HUES48 (cell line): ENCODE measurements around the gene PBOV1.

Source experiments
- H3K27ac ChIP-seq: one replicate; pipeline ENCODE4 v1.7.0; 2013; ENCODE audit warnings: low read depth, low read length, inconsistent platforms
- H3K27me3 ChIP-seq: 2 replicates; pipeline ENCODE4 v1.6.1; 2013; ENCODE audit warnings: mild to moderate bottlenecking, low read length; ENCODE audit not compliant: control insufficient read depth, insufficient read depth
- H3K36me3 ChIP-seq: 2 replicates; pipeline ENCODE4 v1.6.1; 2013; ENCODE audit warnings: low read length; ENCODE audit not compliant: control insufficient read depth, insufficient read depth
- H3K4me1 ChIP-seq: 2 replicates; pipeline ENCODE4 v1.6.1; 2013; ENCODE audit warnings: mild to moderate bottlenecking, low read length; ENCODE audit not compliant: control insufficient read depth, insufficient read depth
- H3K4me3 ChIP-seq: 2 replicates; pipeline ENCODE4 v1.5.1; 2013; ENCODE audit warnings: mild to moderate bottlenecking, low read depth, low read length
- H3K9ac ChIP-seq: 2 replicates; pipeline ENCODE4 v1.6.1; 2013; ENCODE audit warnings: mild to moderate bottlenecking, low read depth, low read length, moderate library complexity
- H3K9me3 ChIP-seq: 2 replicates; pipeline ENCODE4 v1.6.1; 2013; ENCODE audit warnings: low read length; ENCODE audit not compliant: control insufficient read depth, insufficient read depth

The PBOV1 gene

GRCh38 chr6:138218449-138218848, at the start of gene PBOV1:
Gene PBOV1, minus strand, starts transcription at chr6:138218491. Its CDS starts 96 bp downstream, at chr6:138218395.
- H3K4me3 ChIP-seq, result no peak within 1 kb of the TSS

GRCh38 chr6:138266095-138266494, 47.8 kb upstream of the PBOV1 start:
- Histone ChIP-seq H3K27me3 (no peaks in the 10 kb centered on the region), H3K36me3 (peaks cover 19% of the 10 kb centered on the region), H3K9me3 (no peaks in the 10 kb centered on the region), H3K4me3 (no peak overlapping the region), H3K9ac (no peak overlapping the region), H3K27ac (no peak overlapping the region), H3K4me1 (no peaks in the 10 kb centered on the region)

More at GRCh38 chr6:138218449-138218848, at the start of gene PBOV1:
- H3K27me3 ChIP-seq, result no peaks in the 10 kb centered on the region
- no peaks in the 10 kb centered on the region for H3K36me3 ChIP-seq
- no peaks in the 10 kb centered on the region for H3K4me1 ChIP-seq
- no peak within 1 kb of the TSS for H3K9ac ChIP-seq
- no peaks in the 10 kb centered on the region for H3K9me3 ChIP-seq
- H3K27ac ChIP-seq, result no peak within 1 kb of the TSS

- Histone ChIP-seq H3K4me1 (no peaks in the 10 kb centered on the region), H3K9ac (no peak overlapping the region), H3K36me3 (peaks cover 22% of the 10 kb centered on the region), H3K27me3 (no peaks in the 10 kb centered on the region), H3K27ac (no peak overlapping the region), H3K9me3 (no peaks in the 10 kb centered on the region), H3K4me3 (no peak overlapping the region)
These were observed 46.1 kb upstream of the PBOV1 start for GRCh38 chr6:138264372-138264880.

- Histone ChIP-seq H3K27ac (no peak overlapping the region), H3K4me1 (no peaks in the 10 kb centered on the region), H3K27me3 (no peaks in the 10 kb centered on the region), H3K36me3 (peaks cover 22% of the 10 kb centered on the region), H3K4me3 (no peak overlapping the region), H3K9ac (no peak overlapping the region), H3K9me3 (no peaks in the 10 kb centered on the region)
These were observed 45.7 kb upstream of the PBOV1 start for GRCh38 chr6:138263963-138264362.

GRCh38 chr6:138261116-138261780, 43.0 kb upstream of the PBOV1 start:
- Histone ChIP-seq H3K36me3 (peaks cover 35% of the 10 kb centered on the region), H3K27me3 (no peaks in the 10 kb centered on the region), H3K9ac (no peak overlapping the region), H3K4me1 (no peaks in the 10 kb centered on the region), H3K9me3 (no peaks in the 10 kb centered on the region), H3K27ac (no peak overlapping the region), H3K4me3 (no peak overlapping the region)

- Histone ChIP-seq H3K27ac (no peak overlapping the region), H3K9me3 (no peaks in the 10 kb centered on the region), H3K9ac (no peak overlapping the region), H3K4me1 (no peaks in the 10 kb centered on the region), H3K27me3 (no peaks in the 10 kb centered on the region), H3K4me3 (no peak overlapping the region), H3K36me3 (peaks cover 47% of the 10 kb centered on the region)
These were observed 40.7 kb upstream of the PBOV1 start for GRCh38 chr6:138258991-138259390.

GRCh38 chr6:138258197-138258596, 39.9 kb upstream of the PBOV1 start:
- Histone ChIP-seq H3K36me3 (peaks cover 46% of the 10 kb centered on the region), H3K4me1 (no peaks in the 10 kb centered on the region), H3K27ac (no peak overlapping the region), H3K4me3 (no peak overlapping the region), H3K9me3 (no peaks in the 10 kb centered on the region), H3K27me3 (no peaks in the 10 kb centered on the region), H3K9ac (no peak overlapping the region)

- Histone ChIP-seq H3K36me3 (peaks cover 40% of the 10 kb centered on the region), H3K4me3 (no peak overlapping the region), H3K27ac (no peak overlapping the region), H3K4me1 (no peaks in the 10 kb centered on the region), H3K9ac (no peak overlapping the region), H3K27me3 (no peaks in the 10 kb centered on the region), H3K9me3 (no peaks in the 10 kb centered on the region)
These were observed 39.3 kb upstream of the PBOV1 start for GRCh38 chr6:138257638-138258040.

GRCh38 chr6:138255443-138255842, 37.2 kb upstream of the PBOV1 start:
- Histone ChIP-seq H3K4me1 (no peaks in the 10 kb centered on the region), H3K9me3 (no peaks in the 10 kb centered on the region), H3K36me3 (peaks cover 37% of the 10 kb centered on the region), H3K4me3 (no peak overlapping the region), H3K27me3 (no peaks in the 10 kb centered on the region), H3K27ac (no peak overlapping the region), H3K9ac (no peak overlapping the region)

- Histone ChIP-seq H3K27ac (no peak overlapping the region), H3K9me3 (no peaks in the 10 kb centered on the region), H3K27me3 (no peaks in the 10 kb centered on the region), H3K36me3 (peaks cover 33% of the 10 kb centered on the region), H3K4me3 (no peak overlapping the region), H3K9ac (no peak overlapping the region), H3K4me1 (no peaks in the 10 kb centered on the region)
These were observed 35.4 kb upstream of the PBOV1 start for GRCh38 chr6:138253731-138254130.

- Histone ChIP-seq H3K9ac (no peak overlapping the region), H3K36me3 (peaks cover 19% of the 10 kb centered on the region), H3K4me3 (no peak overlapping the region), H3K9me3 (no peaks in the 10 kb centered on the region), H3K27me3 (no peaks in the 10 kb centered on the region), H3K4me1 (no peaks in the 10 kb centered on the region), H3K27ac (no peak overlapping the region)
These were observed 32.4 kb upstream of the PBOV1 start for GRCh38 chr6:138250513-138251247.
